Stimulated activated CD4-positive, alpha-beta T cell treated with anti-CD3 and anti-CD28 coated beads, Interleukin-12 subunit alpha, Interleukin-12 subunit beta, amount 100 ng/mL, for 48 hours (primary cell): ENCODE results near the gene NLRP4.
A peak's percentile ranks its signal among the peaks of the same experiment; 100 is the strongest.

Source experiments
- DNase-seq, 3 donors: peaks; one replicate each; pipeline ENCODE4 v3.0.0-alpha.2; 2020; ENCODE audit warnings: low read depth in 2 of 3, low spot score in 1 of 3

The NLRP4 gene, protein sequence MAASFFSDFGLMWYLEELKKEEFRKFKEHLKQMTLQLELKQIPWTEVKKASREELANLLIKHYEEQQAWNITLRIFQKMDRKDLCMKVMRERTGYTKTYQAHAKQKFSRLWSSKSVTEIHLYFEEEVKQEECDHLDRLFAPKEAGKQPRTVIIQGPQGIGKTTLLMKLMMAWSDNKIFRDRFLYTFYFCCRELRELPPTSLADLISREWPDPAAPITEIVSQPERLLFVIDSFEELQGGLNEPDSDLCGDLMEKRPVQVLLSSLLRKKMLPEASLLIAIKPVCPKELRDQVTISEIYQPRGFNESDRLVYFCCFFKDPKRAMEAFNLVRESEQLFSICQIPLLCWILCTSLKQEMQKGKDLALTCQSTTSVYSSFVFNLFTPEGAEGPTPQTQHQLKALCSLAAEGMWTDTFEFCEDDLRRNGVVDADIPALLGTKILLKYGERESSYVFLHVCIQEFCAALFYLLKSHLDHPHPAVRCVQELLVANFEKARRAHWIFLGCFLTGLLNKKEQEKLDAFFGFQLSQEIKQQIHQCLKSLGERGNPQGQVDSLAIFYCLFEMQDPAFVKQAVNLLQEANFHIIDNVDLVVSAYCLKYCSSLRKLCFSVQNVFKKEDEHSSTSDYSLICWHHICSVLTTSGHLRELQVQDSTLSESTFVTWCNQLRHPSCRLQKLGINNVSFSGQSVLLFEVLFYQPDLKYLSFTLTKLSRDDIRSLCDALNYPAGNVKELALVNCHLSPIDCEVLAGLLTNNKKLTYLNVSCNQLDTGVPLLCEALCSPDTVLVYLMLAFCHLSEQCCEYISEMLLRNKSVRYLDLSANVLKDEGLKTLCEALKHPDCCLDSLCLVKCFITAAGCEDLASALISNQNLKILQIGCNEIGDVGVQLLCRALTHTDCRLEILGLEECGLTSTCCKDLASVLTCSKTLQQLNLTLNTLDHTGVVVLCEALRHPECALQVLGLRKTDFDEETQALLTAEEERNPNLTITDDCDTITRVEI

DNA sequence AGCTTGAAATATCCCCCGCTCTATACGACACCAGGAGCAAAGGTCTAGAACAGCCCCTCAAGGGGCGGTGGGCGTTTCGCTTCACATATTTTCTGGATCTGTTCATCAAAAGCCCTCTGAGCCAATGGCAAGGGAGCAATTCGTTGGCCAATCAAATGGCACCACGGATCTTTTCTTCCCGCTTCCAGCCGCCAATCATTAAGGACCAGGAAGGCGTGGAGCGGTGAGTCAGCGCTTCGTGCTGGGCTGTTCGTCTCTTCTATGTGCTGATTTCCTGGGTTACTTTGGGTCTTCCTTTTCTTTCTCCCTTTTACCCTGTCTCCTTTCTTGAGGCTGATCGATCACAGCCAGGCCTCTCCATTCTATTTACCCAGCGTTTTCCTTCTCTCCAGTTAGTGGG lies at the start of gene NLRP4:
Gene NLRP4 (plus strand): TSS at position 201 of the 400 bp plus-strand sequence. CDS start 15,541 bp downstream, outside the sequence.
- DNase-seq: no peak

DNA sequence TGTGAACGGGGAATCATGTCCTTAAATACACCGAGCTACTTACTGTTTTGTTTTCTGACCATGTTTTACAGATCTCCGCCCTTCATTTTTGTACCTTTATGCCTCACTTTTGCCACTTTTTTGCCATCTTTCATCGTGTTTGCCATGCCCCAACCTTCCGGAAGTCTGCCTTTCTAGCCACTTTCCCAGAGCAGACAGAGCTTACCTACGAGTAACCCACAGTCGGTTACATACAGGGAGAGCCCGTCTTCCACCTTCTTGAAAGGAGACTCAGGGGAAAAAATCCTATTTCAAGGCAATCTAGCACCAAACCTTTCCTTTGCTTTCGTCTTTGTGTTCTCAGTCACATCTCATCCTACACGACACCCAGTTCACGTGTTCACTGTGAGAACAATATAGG lies 41.3 kb upstream of the NLRP4 start:
- no peak for DNase-seq

DNA sequence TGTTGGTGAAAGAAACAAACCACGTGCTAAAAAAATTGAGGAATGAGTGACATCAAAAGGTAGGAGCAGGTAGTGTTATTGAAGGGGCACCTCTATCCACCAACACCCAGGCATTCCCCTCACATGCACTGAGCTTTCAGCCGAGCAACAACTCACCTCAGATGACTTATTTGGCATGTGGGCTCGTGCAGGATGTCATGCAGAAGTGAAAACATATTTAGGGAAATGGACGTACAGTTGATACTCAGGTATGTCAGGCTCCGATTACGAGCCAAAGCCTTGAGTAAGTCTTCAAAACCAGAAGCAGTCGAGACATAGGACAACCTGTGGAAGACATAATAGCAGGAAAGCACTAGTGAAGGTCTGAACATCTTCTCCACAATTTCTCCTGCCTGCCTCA lies 34.9 kb upstream of the NLRP4 start:
- no peak for DNase-seq

DNA sequence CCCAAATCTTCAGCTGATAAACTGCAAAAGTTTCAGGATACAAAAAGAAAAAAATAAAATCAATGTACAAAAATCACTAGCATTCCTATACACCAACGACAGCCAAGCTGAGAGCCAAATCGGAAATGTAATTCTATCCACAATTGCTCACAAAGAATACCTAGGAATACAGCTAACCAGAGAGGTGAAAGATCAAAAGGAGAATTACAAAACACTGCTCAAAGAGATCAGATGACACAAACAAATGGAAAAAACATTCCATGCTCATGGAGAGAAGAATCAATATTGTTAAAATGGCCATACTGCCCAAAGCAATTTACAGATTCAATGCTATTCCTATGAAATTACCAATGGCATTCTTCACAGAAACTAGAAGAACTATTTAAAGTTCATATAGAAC lies 34.1 kb upstream of the NLRP4 start:
- DNase-seq: no peak

DNA sequence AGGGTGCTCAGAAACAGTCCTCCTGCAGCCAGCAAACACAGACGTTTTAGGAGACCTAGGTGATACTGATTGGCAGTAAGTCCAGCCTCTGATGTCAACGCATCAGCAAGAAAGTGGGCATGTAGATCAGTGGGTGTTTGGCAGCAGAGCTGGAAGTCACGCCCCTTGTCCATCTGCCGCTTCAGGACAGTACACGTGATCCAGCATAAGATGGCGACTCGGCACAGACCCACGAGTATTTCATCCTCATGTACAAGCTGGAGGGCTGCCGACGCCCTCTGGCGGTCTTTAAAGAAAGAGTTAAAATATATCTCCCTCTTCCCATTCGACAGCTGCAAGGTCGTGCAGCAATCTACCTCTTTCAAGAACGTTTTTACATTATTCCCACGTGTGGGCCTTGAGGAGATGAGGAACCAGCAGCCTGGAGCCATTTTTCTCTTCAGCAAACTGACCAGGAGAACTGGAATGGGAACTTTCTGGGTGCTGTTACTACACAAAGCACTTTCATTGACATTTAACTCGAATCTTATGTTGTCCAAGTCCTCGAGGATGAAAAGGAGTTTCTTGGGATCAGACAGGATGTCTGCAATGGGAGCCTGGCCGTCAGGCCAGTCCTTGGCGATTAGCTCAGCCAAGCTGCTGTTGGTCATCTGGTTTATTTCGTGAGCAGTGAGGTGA lies 26.8 kb upstream of the NLRP4 start:
- DNase-seq: peak; percentile 4 to 29 (median 24)

DNA sequence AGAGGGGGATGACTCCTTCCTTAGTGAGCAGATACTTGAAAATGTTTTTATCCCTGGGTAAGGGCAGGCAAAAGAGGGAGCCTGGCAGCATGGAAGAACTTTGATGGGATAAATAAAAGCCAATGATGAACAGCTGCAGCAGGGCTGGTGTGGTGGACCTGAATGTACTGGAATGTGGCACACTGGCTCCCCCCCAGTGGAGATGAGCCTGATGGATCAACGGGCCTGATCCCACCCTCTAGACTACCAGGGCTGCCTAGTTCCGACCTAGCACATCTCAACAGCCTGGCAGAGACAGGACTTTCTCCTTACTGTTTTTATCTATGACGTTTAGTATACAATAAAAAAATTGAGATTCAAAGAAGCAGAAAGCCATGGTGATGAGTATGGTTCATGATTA lies 25.0 kb upstream of the NLRP4 start:
- no peak for DNase-seq

DNA sequence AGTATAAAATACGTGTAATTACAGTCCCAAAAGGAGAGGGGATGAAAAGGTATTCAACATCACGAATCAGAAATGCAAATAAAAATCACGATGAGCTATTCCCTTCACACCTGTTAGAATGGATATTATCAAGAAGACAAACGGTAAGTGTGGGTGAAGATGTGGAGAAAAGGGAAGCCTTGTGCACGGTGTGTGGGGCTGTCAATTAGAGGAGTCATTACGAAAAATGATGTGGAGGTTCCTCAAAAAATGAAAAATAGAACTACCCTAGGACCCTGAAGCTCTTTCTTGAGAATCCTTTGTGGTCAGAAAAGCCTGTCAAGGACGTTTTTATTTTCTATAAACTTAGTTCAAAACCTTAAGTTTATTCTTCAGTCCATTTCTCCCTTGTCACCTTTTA lies 23.9 kb upstream of the NLRP4 start:
- no peak for DNase-seq

DNA sequence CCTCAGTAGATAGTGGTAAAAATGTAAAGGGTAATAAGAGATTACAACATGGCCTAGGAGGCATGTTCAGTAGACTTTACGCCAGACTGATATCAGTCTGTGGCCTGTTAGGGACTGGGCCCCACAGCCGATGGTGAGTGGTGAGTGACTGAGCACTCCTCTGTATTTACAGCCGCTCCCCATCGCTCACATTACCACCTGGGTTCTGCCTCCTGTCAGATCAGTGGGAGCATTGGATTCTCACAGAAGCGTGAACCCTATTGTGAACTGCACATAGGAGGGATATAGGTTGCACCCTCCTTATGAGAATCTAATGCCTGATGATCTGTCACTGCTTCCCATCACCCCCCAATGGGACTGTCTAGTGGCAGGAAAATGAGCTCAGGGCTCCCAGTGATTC lies 22.4 kb upstream of the NLRP4 start:
- no peak for DNase-seq

DNA sequence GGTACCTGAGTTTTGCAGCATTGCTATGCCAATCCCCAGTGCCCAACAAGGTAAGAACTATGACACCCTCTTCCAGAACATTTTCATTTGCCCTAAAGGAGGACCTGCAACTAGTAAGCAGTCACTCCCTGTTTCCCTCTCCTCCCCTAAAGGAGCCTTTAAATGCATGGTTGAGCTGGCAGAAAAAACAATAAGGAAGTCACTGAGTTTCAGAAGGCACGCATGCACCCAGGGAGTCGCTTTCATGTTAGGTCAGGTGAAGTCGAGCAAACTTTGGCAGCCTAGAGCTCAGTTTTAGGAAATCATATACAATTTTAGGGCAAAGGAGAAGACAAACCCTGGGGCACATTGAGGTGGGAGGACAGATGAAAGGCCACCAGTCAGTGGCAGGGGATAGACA lies 16.3 kb upstream of the NLRP4 start:
- no peak for DNase-seq

DNA sequence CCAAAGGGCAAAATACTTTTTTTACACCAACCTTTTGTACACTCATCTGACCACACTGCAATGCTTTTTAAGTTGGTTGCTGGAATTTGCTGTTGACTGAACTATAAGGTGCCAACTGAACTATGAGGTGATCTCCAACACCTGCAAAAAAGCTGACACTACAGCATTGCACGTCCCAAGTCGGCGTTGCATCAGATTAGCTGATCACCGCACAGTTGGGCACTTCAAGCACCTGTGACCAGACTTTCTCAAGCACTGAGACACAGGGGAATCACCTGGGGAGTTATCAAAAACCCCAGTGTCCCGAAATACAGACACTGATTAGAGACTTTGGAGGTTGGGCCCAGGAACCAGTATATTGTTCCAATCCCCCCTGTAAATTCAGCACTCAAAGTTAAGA lies 5.7 kb upstream of the NLRP4 start:
- no peak for DNase-seq

DNA sequence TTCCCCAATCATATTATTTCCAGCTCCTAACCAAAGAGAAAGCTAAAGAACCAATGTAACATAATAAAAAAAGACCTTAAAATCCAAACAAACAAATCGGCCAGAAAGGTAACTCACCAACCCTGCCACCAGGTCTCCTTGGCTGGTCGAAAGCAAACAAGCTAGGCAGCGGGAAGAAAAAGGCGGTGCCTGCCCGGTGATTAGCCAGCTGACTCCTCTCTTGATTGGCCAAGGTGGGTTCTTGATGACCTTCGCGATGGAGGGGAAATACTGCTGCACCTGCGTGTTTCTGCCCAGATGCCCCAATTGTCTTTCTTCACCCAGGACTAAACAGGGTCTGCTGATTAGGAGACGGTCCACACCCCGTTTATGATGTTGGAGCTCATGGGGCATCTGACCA lies 4.5 kb upstream of the NLRP4 start, which contains the start of gene NLRP11:
Gene NLRP11 (minus strand): TSS at position 154 of the 400 bp plus-strand sequence. CDS start 13,825 bp downstream, outside the sequence.
- no peak for DNase-seq

DNA sequence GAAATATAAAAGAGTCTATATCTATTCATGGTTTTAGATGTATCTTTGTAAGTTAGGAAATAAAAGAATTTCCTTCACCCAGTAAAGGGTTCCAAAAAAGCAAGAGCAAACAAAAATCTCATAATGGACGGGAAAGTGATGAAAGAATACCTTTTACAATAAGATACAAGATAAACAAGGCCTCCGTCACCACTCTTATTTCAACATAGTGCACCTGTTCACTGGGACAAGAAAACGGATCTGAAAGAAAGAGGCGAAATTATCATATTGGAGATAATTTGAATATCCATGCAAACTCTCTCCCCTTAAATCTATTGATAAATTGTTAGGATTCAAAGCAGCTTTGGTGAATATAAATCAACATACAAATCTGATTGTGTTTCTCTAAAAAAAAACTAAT lies 3.7 kb upstream of the NLRP4 start:
- no peak for DNase-seq

DNA sequence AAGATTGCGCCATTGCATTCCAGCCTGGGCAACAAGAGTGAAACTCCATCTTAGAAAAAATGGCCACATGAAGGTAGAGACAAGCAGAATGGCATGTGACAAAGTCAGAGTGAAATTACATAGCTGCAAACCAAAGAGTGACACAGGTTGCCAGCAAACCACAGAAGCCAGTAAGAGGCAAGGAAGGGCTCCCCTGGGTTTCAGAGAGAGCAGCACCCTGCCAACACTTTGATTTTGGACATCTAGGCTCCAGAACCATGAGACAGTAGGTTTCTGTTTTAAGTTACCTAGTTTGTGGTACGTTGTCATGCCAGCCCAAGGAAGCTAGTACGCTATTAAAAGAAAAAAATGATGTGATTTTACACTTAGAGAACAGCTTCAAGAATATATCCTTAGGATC lies 1.9 kb downstream of the NLRP4 start:
- no peak for DNase-seq

DNA sequence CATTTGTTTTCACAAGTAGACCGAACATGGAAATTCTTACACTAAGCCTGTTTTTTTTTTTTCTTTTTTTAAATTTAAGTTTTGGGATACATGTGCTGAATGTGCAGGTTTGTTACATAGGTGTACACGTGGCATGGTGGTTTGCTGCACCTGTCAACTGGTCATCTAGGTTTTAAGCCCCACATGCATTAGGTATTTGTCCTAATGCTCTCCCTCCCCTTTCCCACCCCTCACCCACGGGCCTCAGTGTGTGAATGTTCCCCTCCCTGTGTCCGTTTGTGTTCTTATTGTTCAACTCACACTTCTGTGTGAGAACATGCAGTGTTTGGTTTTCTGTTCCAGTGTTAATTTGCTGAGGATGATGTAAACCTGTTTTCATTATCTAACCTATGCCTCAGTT lies 2.6 kb downstream of the NLRP4 start:
- DNase-seq: no peak

DNA sequence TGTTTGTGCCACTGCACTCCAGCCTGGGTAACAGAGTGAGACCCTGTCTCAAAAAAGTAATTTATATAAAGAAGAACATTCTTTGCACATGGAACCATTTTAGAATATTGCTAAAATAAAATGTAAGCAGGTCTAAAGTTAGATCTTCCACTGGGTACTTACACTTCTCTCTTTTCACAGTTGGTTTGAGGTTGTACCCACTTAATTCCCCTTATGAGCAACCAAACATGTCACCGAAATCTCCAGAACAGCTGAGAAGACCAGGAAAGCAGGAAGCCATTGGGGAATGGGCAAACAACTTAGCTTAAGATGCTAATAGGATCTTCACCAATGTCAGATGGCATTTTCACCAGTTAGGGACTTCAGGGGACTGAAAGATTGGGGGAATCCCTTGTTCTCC lies 18.8 kb downstream of the NLRP4 start:
- no peak for DNase-seq

DNA sequence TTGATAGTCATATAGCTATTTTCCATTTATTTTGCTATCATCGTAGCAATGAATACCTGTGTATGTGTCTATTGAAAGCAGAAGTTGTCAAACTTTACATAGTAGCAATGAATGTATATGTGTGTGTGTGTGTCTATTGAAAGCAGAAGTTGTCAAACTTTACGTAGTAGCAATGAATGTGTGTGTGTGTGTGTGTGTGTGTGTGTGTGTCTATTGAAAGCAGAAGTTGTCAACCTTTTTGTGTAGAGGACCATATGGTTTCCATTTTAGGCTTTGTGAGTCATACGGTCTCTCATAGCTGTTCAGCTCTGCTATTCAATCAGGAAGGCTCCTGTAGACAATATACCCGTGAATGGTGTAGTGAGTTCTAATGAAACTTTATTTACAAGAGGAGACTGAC lies 20.8 kb downstream of the NLRP4 start:
- no peak for DNase-seq

DNA sequence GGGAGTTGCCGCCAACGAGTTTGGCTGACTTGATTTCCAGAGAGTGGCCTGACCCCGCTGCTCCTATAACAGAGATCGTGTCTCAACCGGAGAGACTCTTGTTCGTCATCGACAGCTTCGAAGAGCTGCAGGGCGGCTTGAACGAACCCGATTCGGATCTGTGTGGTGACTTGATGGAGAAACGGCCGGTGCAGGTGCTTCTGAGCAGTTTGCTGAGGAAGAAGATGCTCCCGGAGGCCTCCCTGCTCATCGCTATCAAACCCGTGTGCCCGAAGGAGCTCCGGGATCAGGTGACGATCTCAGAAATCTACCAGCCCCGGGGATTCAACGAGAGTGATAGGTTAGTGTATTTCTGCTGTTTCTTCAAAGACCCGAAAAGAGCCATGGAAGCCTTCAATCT lies 21.6 kb downstream of the NLRP4 start:
- no peak for DNase-seq

DNA sequence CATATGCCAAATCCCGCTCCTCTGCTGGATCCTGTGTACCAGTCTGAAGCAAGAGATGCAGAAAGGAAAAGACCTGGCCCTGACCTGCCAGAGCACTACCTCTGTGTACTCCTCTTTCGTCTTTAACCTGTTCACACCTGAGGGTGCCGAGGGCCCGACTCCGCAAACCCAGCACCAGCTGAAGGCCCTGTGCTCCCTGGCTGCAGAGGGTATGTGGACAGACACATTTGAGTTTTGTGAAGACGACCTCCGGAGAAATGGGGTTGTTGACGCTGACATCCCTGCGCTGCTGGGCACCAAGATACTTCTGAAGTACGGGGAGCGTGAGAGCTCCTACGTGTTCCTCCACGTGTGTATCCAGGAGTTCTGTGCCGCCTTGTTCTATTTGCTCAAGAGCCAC lies 22.1 kb downstream of the NLRP4 start:
- no peak for DNase-seq

DNA sequence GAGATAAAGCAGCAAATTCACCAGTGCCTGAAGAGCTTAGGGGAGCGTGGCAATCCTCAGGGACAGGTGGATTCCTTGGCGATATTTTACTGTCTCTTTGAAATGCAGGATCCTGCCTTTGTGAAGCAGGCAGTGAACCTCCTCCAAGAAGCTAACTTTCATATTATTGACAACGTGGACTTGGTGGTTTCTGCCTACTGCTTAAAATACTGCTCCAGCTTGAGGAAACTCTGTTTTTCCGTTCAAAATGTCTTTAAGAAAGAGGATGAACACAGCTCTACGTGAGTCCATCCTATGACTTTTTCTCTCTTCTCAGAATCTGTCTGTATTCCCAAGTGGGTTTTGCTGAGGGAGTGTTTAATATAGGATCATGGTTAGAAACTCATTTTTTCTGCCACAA lies 22.6 kb downstream of the NLRP4 start:
- DNase-seq: no peak

DNA sequence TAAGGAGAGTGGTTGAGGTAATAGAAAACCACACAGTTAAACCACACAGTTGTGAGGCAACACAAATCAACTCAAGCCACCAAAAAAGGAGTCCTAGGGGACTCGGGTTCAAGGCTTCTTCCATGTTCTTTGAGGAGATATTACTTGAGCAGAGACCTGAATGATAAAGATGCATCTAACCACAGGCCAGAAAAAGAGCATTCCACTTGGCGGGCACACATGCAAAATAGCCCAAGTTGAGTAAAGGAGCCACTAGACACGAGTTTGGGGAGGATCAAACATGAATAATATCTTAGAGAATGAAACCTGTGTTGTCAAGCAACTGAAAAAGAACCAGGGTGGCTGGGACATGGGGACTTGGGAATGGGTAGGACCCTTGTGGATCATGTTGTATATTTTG lies 30.2 kb downstream of the NLRP4 start:
- no peak for DNase-seq

DNA sequence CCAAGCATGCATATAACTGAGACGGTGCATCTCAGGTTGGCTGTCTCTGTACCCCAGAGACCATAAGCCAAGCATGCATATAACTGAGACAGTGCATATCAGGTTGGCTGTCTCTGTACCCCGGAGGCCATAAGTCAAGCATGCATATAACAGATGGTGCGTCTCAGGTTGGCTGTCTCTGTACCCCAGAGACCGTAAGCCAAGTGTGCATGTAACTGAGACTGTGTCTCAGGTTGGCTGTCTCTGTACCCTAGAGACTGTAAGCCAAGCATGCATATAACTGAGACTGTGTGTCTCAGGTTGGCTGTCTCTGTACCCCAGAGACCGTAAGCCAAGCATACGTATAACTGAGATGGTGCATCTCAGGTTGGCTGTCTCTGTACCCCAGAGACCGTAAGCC lies 30.8 kb downstream of the NLRP4 start:
- DNase-seq: no peak
